GM12874 (cell line): Measurements from ENCODE around the gene DOCK4.

Experiments used
- TF ChIP-seq, protein P1 (sequence below): IDR thresholded peaks from 2 replicates; pipeline ENCODE4 v1.5.1; 2011; ENCODE audit warnings: low read depth, mild to moderate bottlenecking, control low read depth, low read length, moderate library complexity; ENCODE audit not compliant: insufficient read depth

Gene DOCK4

GRCh38 chr7:112136271-112137008, 69.8 kb downstream of the DOCK4 start:
- TF ChIP-seq, protein P1, sequence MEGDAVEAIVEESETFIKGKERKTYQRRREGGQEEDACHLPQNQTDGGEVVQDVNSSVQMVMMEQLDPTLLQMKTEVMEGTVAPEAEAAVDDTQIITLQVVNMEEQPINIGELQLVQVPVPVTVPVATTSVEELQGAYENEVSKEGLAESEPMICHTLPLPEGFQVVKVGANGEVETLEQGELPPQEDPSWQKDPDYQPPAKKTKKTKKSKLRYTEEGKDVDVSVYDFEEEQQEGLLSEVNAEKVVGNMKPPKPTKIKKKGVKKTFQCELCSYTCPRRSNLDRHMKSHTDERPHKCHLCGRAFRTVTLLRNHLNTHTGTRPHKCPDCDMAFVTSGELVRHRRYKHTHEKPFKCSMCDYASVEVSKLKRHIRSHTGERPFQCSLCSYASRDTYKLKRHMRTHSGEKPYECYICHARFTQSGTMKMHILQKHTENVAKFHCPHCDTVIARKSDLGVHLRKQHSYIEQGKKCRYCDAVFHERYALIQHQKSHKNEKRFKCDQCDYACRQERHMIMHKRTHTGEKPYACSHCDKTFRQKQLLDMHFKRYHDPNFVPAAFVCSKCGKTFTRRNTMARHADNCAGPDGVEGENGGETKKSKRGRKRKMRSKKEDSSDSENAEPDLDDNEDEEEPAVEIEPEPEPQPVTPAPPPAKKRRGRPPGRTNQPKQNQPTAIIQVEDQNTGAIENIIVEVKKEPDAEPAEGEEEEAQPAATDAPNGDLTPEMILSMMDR: no peak

DNA sequence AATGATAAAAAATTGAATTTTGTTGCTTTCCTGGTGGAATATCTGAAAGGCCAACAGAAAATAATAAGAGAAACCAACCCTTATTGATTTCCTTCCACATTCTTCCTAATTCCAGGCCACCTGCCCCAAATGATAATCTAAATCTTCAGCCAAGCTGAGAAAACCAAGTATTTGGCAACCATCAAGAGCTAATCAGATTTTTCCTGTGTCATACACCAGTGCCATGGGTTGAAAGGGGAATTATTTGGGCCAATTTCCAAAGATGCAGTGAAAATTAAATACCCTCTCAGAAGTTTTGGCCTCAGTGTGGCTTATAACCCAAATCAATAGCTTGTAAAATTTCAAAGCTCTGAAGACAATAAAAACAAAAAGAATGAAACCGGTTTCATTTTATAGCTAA, 70.4 kb downstream of the DOCK4 start:
- TF ChIP-seq, protein P1: no peak

DNA sequence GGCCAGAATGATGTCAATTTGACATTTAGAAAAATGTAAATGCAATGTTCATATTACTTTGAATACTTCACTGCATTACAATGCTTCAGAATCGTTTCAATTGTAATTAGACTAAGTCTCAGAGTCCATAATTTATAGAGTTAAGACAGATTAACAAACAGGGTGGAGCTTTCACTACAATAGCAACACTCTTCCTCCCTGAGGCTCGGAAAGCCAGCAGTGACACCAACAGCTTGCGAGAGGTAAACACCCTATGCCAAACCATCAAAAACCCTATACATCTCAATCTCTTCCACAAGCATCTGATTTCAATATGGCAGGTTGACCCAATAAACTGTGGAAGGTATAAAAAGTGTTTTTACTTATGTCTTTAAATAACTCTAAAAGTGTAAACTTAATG, 72.2 kb downstream of the DOCK4 start:
- TF ChIP-seq, protein P1: no peak

DNA sequence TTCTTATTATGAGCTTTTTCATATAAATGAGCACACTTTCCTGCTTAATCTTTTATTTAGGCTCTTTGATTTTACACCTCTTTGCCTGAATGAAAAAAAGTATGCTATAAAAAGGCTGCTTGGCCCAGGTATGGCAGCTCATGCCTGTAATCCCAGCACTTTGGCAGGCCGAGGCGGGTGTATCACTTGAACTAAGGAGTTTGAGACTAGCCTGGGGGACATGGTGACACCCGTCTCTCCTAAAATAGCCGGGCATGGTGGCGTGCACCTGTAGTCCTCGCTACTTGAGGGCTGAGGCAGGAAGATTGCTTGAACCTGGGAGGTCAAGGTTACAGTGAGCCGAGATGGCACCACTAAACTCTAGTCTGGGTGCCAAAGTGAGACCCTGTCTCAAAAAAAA, 72.9 kb downstream of the DOCK4 start:
- TF ChIP-seq, protein P1: no peak

DNA sequence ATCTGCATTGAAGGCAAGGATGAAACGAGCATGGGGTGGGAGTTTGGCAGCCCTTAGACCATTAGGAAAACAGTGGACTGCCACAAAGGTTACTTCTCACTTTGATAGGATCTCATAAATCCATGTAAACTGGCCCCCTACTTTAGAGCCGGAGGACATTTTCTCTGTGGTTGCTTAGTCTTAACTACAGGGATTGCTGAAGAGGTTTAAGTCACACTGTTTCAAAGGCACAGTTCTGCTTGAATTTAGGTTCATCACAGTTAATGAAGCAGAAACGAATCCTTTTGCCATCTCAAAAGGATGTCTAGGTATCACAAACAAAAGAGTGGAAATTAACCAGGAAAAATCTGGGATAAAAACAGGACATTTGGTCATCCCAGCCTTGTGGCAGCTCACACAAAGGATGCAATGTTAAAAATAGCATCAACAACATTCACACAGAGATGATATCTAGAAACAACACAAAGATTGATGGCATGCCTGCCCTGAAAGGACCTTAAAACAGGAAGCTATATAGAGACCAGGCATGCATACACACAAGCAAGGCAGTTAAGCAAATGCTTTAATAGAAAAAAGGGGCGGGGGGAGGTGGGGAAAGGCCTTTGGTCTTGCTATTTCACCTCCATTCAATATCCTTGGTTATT, 74.0 kb downstream of the DOCK4 start:
- TF ChIP-seq, protein P1: no peak

DNA sequence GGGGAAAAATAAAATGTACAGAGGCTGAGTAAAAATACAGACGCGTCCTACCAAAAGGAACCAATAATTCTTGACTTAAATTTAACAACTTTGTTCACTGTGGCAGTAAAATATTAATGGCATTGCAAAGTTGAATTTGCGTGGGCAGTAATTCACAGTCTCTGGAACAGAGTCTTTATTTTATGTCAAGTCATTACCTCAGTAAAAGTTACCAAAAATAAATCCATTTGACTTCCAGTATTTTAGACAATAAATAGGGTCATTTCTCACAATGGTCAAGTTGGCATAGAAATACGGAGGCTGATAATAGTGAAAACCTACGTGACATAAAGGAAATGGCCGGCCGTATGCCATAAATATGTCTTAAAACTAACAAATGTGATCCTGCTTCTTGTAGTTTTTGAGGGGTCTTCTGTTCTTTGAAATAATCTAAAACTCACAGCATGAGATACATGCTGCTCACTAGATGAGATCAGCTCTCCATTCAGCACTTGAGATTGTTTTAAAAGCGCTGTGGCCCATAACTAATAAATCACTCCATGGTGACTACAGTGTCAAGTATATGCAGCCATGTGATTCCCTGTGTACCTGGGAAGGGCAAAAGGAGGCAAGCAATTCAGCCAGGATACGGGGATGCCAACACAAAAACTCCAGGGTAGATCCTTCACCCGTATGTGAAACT, 75.3 kb downstream of the DOCK4 start:
- TF ChIP-seq, protein P1: no peak

DNA sequence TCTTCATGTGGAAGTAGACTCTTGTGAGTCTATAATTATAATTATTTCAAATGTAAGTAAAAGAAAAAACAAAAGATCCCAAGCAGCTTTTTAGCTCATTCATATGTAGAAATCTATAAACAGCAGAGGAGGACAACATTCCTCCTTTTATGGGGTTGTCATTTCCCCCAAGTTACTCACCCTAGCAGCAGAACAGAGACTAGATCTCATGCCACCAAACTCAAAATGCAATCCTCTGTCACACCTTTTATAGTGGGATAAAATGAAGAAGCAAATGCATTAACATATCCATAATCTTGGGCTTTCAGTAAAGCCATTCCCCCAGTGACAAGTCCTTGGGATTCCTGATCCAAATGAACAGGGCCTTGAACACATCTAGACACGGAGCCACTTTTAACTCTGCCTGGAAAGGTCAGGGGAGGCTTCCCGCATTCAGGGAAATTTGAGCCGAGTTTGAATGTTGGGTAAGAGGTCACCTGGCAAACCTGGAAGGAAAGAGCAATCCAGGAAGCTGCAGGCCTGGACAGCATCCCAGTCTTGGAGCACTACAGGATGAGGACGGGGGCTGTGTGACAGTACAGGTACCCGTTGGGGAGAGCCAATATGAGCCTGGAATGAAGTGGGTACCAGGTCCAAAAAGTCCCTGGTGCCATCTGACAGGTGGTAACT, 76.4 kb downstream of the DOCK4 start:
- TF ChIP-seq, protein P1: no peak
